Large intestine (tissue), 3 donors: ENCODE data around the gene KIF5A. TPM values are rescaled to one million over a fixed set of nuclear protein-coding genes. Genes with fewer than 3 reads are reported as not detected.
"Not testable (repeated sequence)": the region's sequence is repeated elsewhere in the genome, so short reads cannot be mapped to it uniquely, and the experiment has no call there.

ENCODE experiments used
- DNase-seq, 2 donors: peaks; one replicate each; pipeline versions ENCODE4 v3.0.0 to v3.0.0-alpha.2; 2013
- H3K27ac ChIP-seq: one replicate; pipeline ENCODE4 v1.5.1; 2013; ENCODE audit warnings: low read length
- H3K27me3 ChIP-seq: 2 replicates; pipeline ENCODE4 v1.6.1; 2013; ENCODE audit warnings: low read length; ENCODE audit not compliant: control insufficient read depth, insufficient read depth
- H3K36me3 ChIP-seq: 2 replicates; pipeline ENCODE4 v1.6.1; 2013; ENCODE audit warnings: low read length; ENCODE audit not compliant: control insufficient read depth, insufficient read depth
- H3K4me1 ChIP-seq: one replicate; pipeline ENCODE4 v1.6.1; 2013; ENCODE audit warnings: low read length; ENCODE audit not compliant: control insufficient read depth, insufficient read depth
- H3K4me3 ChIP-seq: one replicate; pipeline ENCODE4 v1.5.1; 2013; ENCODE audit warnings: low read length
- H3K9me3 ChIP-seq: one replicate; pipeline ENCODE4 v1.6.1; 2013; ENCODE audit warnings: mild to moderate bottlenecking, low read depth, low read length, moderate library complexity; ENCODE audit not compliant: control insufficient read depth
- WGBS: methylation state at CpG from one replicate; pipeline ENCODE4 v1.1.5; 2013; ENCODE audit warnings: low lambda C conversion rate; ENCODE audit not compliant: insufficient coverage; 5-methylcytosine and 5-hydroxymethylcytosine counted together
- polyA plus RNA-seq: library from polyadenylated mRNA; unstranded; fragments of 120-200 nt; gene quantifications from one replicate; pipeline ENCODE4 v1.2.1, GENCODE V29; 2013

KIF5A gene
- polyA plus RNA-seq, 1 donor: 12.3 TPM

- Histone ChIP-seq H3K27ac (no peak overlapping the region), H3K9me3 (no peaks in the 10 kb centered on the region), H3K4me1 (peaks cover 5% of the 10 kb centered on the region), H3K4me3 (no peak overlapping the region), H3K36me3 (no peaks in the 10 kb centered on the region), H3K27me3 (peaks cover 33% of the 10 kb centered on the region)
- no CpG with 5 or more reads among the region's 3 CpGs for WGBS
- no peak for DNase-seq
Observed at GRCh38 chr12:57586128-57586527, 36.3 kb downstream of the KIF5A start.

GRCh38 chr12:57586832-57587429 is 37.1 kb downstream of the KIF5A start:
- H3K4me3 ChIP-seq: no peak overlapping the region

GRCh38 chr12:57588951-57589610 is 39.2 kb downstream of the KIF5A start:
- not testable (repeated sequence) for H3K27ac ChIP-seq, H3K4me3 ChIP-seq, DNase-seq, H3K4me1 ChIP-seq, H3K36me3 ChIP-seq, H3K9me3 ChIP-seq
- 92% methylated on average over 2 of the region's 15 CpGs for WGBS
- H3K27me3 ChIP-seq: peaks cover 29% of the 10 kb centered on the region

More at GRCh38 chr12:57586832-57587429, 37.1 kb downstream of the KIF5A start:
- Histone ChIP-seq H3K36me3 (no peaks in the 10 kb centered on the region), H3K27ac (no peak overlapping the region), H3K4me1 (peaks cover 5% of the 10 kb centered on the region), H3K27me3 (peaks cover 33% of the 10 kb centered on the region), H3K9me3 (no peaks in the 10 kb centered on the region)
- DNase-seq: no peak
- 78% methylated on average over 1 of the region's 3 CpGs for WGBS

- no peaks in the 10 kb centered on the region for H3K9me3 ChIP-seq
- peaks cover 4% of the 10 kb centered on the region for H3K36me3 ChIP-seq
- H3K4me1 ChIP-seq: peaks cover 8% of the 10 kb centered on the region
- no peak for DNase-seq
- H3K4me3 ChIP-seq: peak overlapping the region; percentile 88
- H3K27me3 ChIP-seq: peaks cover 21% of the 10 kb centered on the region
- no CpG with 5 or more reads among the region's 2 CpGs for WGBS
- H3K27ac ChIP-seq: peak overlapping the region; percentile 52
Observed at GRCh38 chr12:57590479-57590863, 40.6 kb downstream of the KIF5A start.

DNA sequence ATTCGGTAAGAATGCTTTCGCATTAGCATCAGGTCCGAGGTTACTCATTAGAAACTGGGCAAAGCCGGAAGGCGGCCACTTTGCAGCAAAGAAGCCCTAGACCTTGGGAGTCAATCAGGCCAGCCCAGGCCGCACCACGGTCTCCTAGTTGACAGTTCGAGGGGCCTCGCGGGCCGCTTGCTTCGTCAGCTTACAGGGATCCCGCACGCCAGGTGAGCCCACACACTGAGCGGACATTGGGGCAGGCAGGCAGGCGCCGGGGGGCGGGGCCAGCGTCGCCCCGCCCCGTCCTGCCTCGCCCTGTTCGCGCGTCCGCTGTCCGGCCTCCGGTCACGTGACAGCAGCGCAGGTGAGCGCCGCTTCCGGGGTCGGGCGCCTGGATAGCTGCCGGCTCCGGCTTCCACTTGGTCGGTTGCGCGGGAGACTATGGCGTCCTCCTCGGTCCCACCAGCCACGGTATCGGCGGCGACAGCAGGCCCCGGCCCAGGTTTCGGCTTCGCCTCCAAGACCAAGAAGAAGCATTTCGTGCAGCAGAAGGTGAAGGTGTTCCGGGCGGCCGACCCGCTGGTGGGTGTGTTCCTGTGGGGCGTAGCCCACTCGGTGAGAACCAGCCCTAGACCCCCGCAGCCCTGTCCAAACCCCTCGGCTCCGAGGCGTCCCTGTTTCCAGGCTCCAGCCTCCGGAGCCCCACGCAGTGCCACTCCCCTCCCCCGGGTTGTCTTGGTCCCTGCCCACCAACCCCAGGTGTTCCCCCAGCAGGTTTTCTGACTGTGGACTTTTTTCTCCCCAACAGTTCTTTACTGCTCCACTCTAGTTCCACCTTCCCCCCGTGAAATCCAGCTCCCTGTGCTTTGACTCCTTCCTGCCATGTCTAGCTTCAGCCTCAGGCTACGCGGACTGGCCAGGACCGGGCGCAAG is 41.3 kb downstream of the KIF5A start, which contains the start of gene PIP4K2C:
Gene PIP4K2C, plus strand, starts transcription at position 329 of the 918 bp plus-strand sequence. Its CDS starts 98 bp downstream, at position 427.
- Histone ChIP-seq H3K9me3 (no peaks in the 10 kb centered on the region), H3K27ac (peak within 1 kb of the TSS; percentile 52), H3K27me3 (peaks cover 15% of the 10 kb centered on the region), H3K36me3 (peaks cover 11% of the 10 kb centered on the region), H3K4me3 (peak within 1 kb of the TSS; percentile 88), H3K4me1 (peaks cover 8% of the 10 kb centered on the region)
- 0% methylated on average over 2 of the region's 69 CpGs for WGBS
- DNase-seq: peak; percentile 86 to 90

DNA sequence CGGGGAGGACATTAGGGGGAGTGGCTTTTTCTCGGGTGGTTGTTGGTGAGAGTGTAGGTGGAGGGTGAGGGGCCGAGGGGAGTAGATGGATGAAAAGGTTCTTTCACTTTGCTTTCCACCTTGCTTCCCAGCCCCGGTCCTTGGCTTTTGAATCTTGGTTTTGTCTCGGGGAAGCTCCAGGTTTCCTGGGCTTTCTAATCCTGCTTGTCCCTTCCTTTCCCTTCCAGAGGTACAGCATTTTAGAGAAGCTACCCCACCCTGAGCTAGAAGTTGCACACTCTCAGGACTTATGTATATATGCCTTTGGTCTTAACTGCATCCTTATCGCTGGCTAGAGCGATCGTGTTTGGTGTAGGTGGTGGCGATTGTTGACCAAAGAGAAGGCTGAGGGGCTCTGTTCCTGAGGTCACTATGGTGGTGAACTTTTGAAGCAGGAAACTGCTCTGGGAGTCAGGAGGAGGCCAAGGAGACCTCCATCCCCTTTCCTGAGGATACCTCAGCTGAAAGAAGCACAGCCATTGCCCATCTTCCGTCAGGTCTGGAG is 42.0 kb downstream of the KIF5A start:
- Histone ChIP-seq H3K36me3 (peaks cover 16% of the 10 kb centered on the region), H3K9me3 (no peaks in the 10 kb centered on the region), H3K4me1 (peaks cover 8% of the 10 kb centered on the region), H3K27me3 (peaks cover 10% of the 10 kb centered on the region), H3K4me3 (peak overlapping the region; percentile 88), H3K27ac (peak overlapping the region; percentile 22)
- DNase-seq: no peak
- WGBS: 0% methylated on average over 1 of the region's 10 CpGs

DNA sequence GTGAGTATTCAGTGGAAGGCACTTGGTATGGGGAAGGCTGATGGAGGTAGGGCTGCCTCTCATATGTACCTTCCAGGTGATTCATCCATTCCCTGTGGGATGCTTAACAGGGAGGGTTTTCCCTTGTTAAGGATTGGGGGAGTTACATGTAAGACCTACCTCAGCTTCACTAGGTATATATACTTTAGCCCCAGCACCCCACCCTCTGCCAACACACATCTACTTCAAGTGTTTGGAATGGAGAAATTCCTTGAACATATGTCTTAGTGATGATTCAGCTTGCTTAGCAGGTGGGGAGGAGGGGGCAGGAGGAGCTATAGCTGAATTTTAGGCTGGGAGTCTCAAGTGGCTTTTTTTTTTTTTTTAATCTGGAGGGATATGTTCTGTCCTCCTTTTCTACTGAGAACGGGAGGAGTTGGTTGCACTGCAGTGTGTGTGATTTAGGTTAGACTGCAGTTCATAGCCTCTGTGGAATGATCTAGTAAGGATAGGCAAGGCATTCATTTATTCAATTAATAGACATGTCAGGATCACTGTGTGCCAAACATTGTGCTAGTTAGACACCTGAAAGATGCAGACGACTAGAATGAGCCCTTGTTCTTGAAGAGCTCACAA is 42.8 kb downstream of the KIF5A start:
- Histone ChIP-seq H3K27me3 (peaks cover 7% of the 10 kb centered on the region), H3K27ac (no peak overlapping the region), H3K9me3 (no peaks in the 10 kb centered on the region), H3K4me1 (peaks cover 8% of the 10 kb centered on the region), H3K36me3 (peaks cover 16% of the 10 kb centered on the region), H3K4me3 (no peak overlapping the region)
- DNase-seq: no peak
- no CpG with 5 or more reads among the region's 2 CpGs for WGBS

DNA sequence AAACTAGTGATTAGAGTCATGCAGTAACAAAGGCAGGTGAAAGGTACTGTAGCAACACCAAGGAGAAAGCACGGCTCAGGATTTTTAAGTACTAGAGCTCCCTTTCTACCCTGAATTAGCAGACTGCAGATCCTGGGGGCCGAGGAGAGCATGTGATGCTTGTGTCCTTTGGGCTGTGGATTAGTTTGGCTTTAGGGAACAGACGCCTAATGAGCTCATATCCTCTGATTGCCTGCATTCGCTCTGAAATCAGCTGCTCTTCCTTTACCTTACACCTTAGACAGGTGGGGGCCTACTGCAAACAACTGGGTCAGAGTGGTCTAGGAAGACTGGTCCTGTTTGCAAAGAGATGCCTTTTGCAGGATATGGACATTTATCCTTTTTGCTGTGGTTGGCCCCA is 43.3 kb downstream of the KIF5A start:
- Histone ChIP-seq H3K4me3 (no peak overlapping the region), H3K27me3 (peaks cover 2% of the 10 kb centered on the region), H3K4me1 (peaks cover 8% of the 10 kb centered on the region), H3K36me3 (peaks cover 18% of the 10 kb centered on the region), H3K9me3 (no peaks in the 10 kb centered on the region), H3K27ac (no peak overlapping the region)
- no peak for DNase-seq
- no CpG with 5 or more reads among the region's 4 CpGs for WGBS

GRCh38 chr12:57600395-57600794 is 50.6 kb downstream of the KIF5A start:
- Histone ChIP-seq H3K9me3 (no peaks in the 10 kb centered on the region), H3K4me1 (peaks cover 13% of the 10 kb centered on the region), H3K27me3 (peaks cover 9% of the 10 kb centered on the region), H3K36me3 (peaks cover 45% of the 10 kb centered on the region), H3K4me3 (no peak overlapping the region), H3K27ac (no peak overlapping the region)
- no CpG with 5 or more reads among the region's 2 CpGs for WGBS
- DNase-seq: no peak

- no peak for DNase-seq
- peaks cover 16% of the 10 kb centered on the region for H3K4me1 ChIP-seq
- H3K27ac ChIP-seq: no peak overlapping the region
- no peak overlapping the region for H3K4me3 ChIP-seq
- peaks cover 9% of the 10 kb centered on the region for H3K27me3 ChIP-seq
- H3K9me3 ChIP-seq: no peaks in the 10 kb centered on the region
- peaks cover 33% of the 10 kb centered on the region for H3K36me3 ChIP-seq
Observed at GRCh38 chr12:57602544-57602943, 52.7 kb downstream of the KIF5A start.
